Renal cortex interstitium (tissue), 11 donors: Measurements from ENCODE around the gene LCE2D. TPM values are rescaled to one million over a fixed set of nuclear protein-coding genes. Genes with fewer than 3 reads are reported as not detected.
"Not testable (repeated sequence)": the region's sequence is repeated elsewhere in the genome, so short reads cannot be mapped to it uniquely, and the experiment has no call there.

Experiments used
- DNase-seq, 11 donors: peaks; one replicate each; pipeline ENCODE4 v3.0.0-alpha.2; 2013; ENCODE audit warnings: low read depth in 9 of 11, low spot score in 4 of 11; ENCODE audit errors: extremely low read depth in 1 of 11
- polyA plus RNA-seq, 3 donors: library from polyadenylated mRNA; unstranded; fragments of 120-200 nt; gene quantifications; one replicate each; pipeline ENCODE4 v1.2.1, GENCODE V29; 2013; ENCODE audit not compliant: insufficient read length in 3 of 3

The LCE2D gene
- polyA plus RNA-seq, 3 donors: not detected

GRCh38 chr1:152681616-152682015 lies 18.4 kb downstream of the LCE2D start:
- no peak for DNase-seq

DNA sequence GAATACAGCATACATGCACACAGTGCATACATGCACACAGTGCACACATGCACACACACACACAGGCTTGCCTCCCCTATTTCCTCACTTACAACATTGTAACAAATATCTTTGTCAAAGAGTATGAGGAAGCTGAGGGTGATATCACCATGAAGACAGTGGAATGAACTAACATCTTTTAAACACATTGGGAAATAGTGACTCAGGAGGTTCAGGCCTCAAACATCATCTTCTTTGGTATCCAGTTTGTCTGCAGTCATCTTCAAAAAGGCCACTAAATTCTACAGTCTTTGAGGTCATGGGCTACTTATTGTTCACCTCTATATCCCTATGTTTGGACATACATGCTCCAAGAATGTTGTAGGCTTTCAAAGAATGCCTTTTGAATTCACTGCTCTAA lies 20.7 kb downstream of the LCE2D start:
- no peak for DNase-seq

DNA sequence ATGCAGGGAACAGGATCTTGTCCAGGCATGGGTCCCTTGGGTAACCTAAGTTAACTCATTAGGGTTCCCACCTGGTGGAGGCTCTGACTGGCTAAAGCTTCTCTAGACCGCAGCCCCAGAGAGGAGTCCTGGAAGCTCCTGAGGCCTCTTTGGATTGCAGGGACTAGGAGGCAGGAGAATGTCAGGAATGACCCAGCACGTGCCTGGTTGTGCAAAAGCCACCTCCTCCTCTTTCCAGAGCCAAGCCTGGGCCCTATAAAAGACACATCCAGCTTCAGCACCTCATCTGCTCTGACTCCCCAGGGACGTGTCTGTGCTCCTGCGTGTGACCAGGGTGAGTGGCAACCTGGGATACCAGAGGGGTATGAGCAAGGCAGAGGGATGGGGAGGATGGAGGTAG lies 22.6 kb downstream of the LCE2D start, which contains the start of gene LCE2B:
TSS of gene LCE2B (plus strand) at position 301 of the 400 bp plus-strand sequence. CDS start 721 bp downstream, outside the sequence.
- not testable (repeated sequence) for DNase-seq

DNA sequence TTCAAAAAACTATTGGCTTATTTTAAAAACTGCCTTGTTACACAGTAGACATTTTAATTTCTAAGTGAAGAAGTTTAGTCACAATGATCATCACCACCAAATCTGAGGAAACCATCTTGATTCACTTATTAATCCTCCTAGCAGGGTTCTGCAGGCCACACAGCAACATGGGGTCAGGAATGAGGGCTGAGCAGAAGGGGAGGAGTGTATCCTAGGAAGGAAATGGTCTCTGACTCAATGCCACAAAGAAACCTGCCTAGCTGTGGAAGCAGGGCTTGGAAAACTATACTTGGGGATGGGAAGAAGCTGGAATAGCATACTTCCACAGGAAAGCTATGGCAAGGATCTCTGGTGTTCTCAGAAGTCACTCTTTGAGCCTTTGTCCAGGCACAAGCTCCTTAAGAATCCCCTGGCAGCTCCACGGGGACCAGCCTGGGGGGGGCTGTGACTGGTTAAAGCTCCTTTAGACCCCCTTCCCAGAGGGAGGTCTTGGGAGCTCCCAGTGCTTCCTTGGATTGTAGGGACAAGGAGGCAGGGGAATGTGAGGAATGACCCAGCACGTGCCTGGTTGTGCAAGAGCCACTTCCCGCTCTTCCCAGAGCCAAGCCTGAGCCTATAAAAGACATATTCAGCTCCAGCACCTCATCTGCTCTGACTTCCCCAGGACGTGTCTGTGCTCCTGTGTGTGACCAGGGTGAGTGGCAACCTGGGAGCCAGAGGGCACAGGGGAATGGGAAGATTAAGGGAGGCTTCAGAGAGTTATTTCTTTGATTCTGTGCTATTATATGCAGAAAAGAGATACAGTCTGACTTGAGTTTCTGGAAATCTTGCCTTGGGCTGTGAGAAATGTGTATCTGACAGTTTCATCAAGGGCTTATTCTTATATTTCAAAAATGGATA lies 34.8 kb downstream of the LCE2D start, which contains the start of gene LCE2A:
TSS of gene LCE2A (plus strand) at position 645 of the 900 bp plus-strand sequence. CDS start 557 bp downstream, outside the sequence.
- no peak for DNase-seq

DNA sequence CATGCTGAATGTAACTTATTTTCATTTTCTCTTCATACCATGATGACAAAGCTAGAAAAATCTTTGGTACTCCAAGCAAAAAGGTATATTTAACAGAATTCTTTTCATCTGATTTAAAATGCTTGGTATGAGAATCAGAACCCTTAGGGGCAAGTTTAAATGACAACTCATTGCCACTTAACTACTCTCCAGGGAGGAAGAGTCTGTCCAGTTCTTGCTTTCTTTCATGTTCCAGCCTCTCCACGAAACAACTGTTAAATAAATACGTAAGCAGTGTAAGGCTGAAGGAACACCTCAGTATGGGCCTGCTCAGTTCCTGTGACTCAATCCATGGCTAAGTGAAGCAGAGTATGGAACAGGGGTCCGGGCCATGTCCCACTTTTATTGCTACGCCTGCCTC lies 36.6 kb downstream of the LCE2D start:
- DNase-seq: no peak

- no peak for DNase-seq
Measured at GRCh38 chr1:152707860-152708259, 44.7 kb downstream of the LCE2D start, which contains the start of gene LCE4A. LCE4A (plus strand) TSS chr1:152708160; CDS start chr1:152709076, 916 bp downstream.

Other genes starting within 250 kb of the LCE2D start
- not detected for gene CRNN, start 249.1 kb upstream of the LCE2D start, polyA plus RNA-seq
- gene LCE5A, start 152.6 kb upstream of the LCE2D start, polyA plus RNA-seq: not detected
- not detected for gene CRCT1, start 148.9 kb upstream of the LCE2D start, polyA plus RNA-seq
- not detected for gene LCE3E, start 96.6 kb upstream of the LCE2D start, polyA plus RNA-seq
- not detected for gene LCE3D, start 82.9 kb upstream of the LCE2D start, polyA plus RNA-seq
- gene LCE3C, start 63.1 kb upstream of the LCE2D start, polyA plus RNA-seq: not detected
- not detected for gene LCE3B, start 49.6 kb upstream of the LCE2D start, polyA plus RNA-seq
- not detected for gene LCE3A, start 40.3 kb upstream of the LCE2D start, polyA plus RNA-seq
- gene LCE2C, start 11.9 kb downstream of the LCE2D start, polyA plus RNA-seq: not detected
- not detected for gene LCE2B, start 22.7 kb downstream of the LCE2D start, polyA plus RNA-seq
- gene LCE2A, start 35.0 kb downstream of the LCE2D start, polyA plus RNA-seq: not detected
- gene LCE4A, start 44.8 kb downstream of the LCE2D start, polyA plus RNA-seq: not detected
- gene KPRP, start 94.6 kb downstream of the LCE2D start, polyA plus RNA-seq: not detected
- gene LCE1F, start 111.8 kb downstream of the LCE2D start, polyA plus RNA-seq: not detected
- gene LCE1E, start 122.9 kb downstream of the LCE2D start, polyA plus RNA-seq: not detected
- gene LCE1D, start 133.3 kb downstream of the LCE2D start, polyA plus RNA-seq: not detected
- not detected for gene LCE1C, start 143.3 kb downstream of the LCE2D start, polyA plus RNA-seq
- gene LCE1B, start 148.6 kb downstream of the LCE2D start, polyA plus RNA-seq: not detected
- not detected for gene LCE1A, start 164.1 kb downstream of the LCE2D start, polyA plus RNA-seq
- not detected for gene LCE6A, start 179.5 kb downstream of the LCE2D start, polyA plus RNA-seq
- not detected for gene LCE7A, start 196.6 kb downstream of the LCE2D start, polyA plus RNA-seq
- not detected for gene SMCP, start 214.9 kb downstream of the LCE2D start, polyA plus RNA-seq
- gene IVL, start 245.2 kb downstream of the LCE2D start, polyA plus RNA-seq: under 1 TPM in 2 of 3 donors, not detected in 1; 0.09 to 0.16 TPM